HCT116 (cell line): ENCODE measurements around the gene FAT1. TPM values are rescaled to one million over a fixed set of nuclear protein-coding genes. Genes with fewer than 3 reads are reported as not detected.

ENCODE experiments used
- ATAC-seq: fragments of 200-7000 bp; cut with Tn5 transposase; 2 replicates; pipeline ENCODE4 v1.9.1; 2020; ENCODE audit warnings: mild to moderate bottlenecking, moderate library complexity
- BruUV-seq: library from RNA; stranded (reverse); fragments of 400-500 nt; replicated peaks from 2 replicates; lab custom pipeline; 2021; lab: Mats Ljungman, UMichigan
- CTCF ChIA-PET: fragments of 300-600 bp; sonication (Branson Sonifier 250); formaldehyde crosslinking; loops from one replicate; lab custom pipeline; 2021; ENCODE audit warnings: antibody characterized with exemption; lab: Charles Lee
- POLR2A ChIA-PET: fragments of 300-600, 350-600 bp; sonication (Branson Sonifier 250); formaldehyde crosslinking; loops from one replicate; lab custom pipeline; 2021; ENCODE audit warnings: antibody characterized with exemption; lab: Charles Lee
- RAD21 ChIA-PET, 2 experiments: fragments of 300-600 bp; sonication (Branson Sonifier 250); formaldehyde crosslinking; loops; one replicate each; lab custom pipeline; 2023; ENCODE audit warnings: low total read pairs in 2 of 2; ENCODE audit not compliant: uncharacterized antibody in 2 of 2, unreplicated experiment in 2 of 2, low non-redundant PET in 1 of 2; lab: Charles Lee
- DNase-seq: peaks from one replicate; pipeline ENCODE4 v3.0.0-alpha.2; 2010; ENCODE audit warnings: low read depth, low spot score
- H2AFZ ChIP-seq: fragments of 200-600 bp; shearing (Covaris generic), sonication (generic); 2 replicates; pipeline ENCODE4 v1.6.1; 2017; ENCODE audit warnings: low read depth, mixed run types, mixed read lengths, antibody characterized with exemption, low read length; ENCODE audit not compliant: poor library complexity, severe bottlenecking
- H3K27ac ChIP-seq: 2 replicates; pipeline ENCODE4 v1.5.1; 2012; ENCODE audit warnings: low read depth, low read length
- H3K27me3 ChIP-seq: fragments of 200-600 bp; sonication (generic); 2 replicates; pipeline ENCODE4 v1.6.1; 2016; ENCODE audit warnings: mixed run types, low read length, mixed read lengths; ENCODE audit not compliant: insufficient read depth
- H3K36me3 ChIP-seq, 2 experiments: fragments of 200-500 bp in 1 of 2; fragments of 200-600 bp in 1 of 2; sonication (Bioruptor generic) in 1 of 2; sonication (generic) in 1 of 2; 2 replicates each; pipeline versions ENCODE4 v1.5.1 to v1.6.1; 2014 to 2016; ENCODE audit warnings: low read length in 2 of 2, inconsistent platforms in 1 of 2, mixed read lengths in 1 of 2, mixed run types in 1 of 2; ENCODE audit not compliant: insufficient read depth in 2 of 2, control insufficient read depth in 1 of 2
- H3K4me1 ChIP-seq, 2 experiments: fragments of 200-600 bp in 1 of 2; sonication (generic) in 1 of 2; 2 replicates each; pipeline versions ENCODE4 v1.5.1 to v1.6.1; 2012 to 2017; ENCODE audit warnings: low read length in 2 of 2, inconsistent platforms in 1 of 2, mild to moderate bottlenecking in 1 of 2, mixed read lengths in 1 of 2, mixed run types in 1 of 2, moderate library complexity in 1 of 2; ENCODE audit not compliant: insufficient read depth in 2 of 2, control insufficient read depth in 1 of 2
- H3K4me2 ChIP-seq: fragments of 200-600 bp; sonication (generic); 2 replicates; pipeline ENCODE4 v1.6.1; 2017; ENCODE audit warnings: mixed run types, low read length, mixed read lengths
- H3K4me3 ChIP-seq, 2 experiments: fragments of 200-600 bp in 1 of 2; sonication (generic) in 1 of 2; replicated peaks in 1 of 2; 2 replicates each; pipeline ENCODE4 v1.5.1; 2011 to 2016; ENCODE audit warnings: low read length in 2 of 2, control low read depth in 1 of 2, low read depth in 1 of 2, mild to moderate bottlenecking in 1 of 2, mixed read lengths in 1 of 2, mixed run types in 1 of 2
- H3K79me2 ChIP-seq: fragments of 200-600 bp; sonication (generic); 2 replicates; pipeline ENCODE4 v1.6.1; 2017; ENCODE audit warnings: mild to moderate bottlenecking, mixed run types, low read length, moderate library complexity, mixed read lengths; ENCODE audit not compliant: insufficient read depth
- H3K9ac ChIP-seq: fragments of 200-600 bp; sonication (generic); 2 replicates; pipeline ENCODE4 v1.6.1; 2016; ENCODE audit warnings: low read length, mixed read lengths
- H3K9me2 ChIP-seq: fragments of 200-600 bp; sonication (generic), shearing (Covaris generic); 2 replicates; pipeline ENCODE4 v1.6.1; 2017; ENCODE audit warnings: mixed run types, mild to moderate bottlenecking, moderate library complexity; ENCODE audit not compliant: insufficient read depth
- H3K9me3 ChIP-seq, 2 experiments: fragments of 200-500 bp in 1 of 2; fragments of 200-600 bp in 1 of 2; sonication (Bioruptor generic) in 1 of 2; sonication (generic) in 1 of 2; 2 replicates each; pipeline ENCODE4 v1.6.1; 2014 to 2017; ENCODE audit warnings: low read length in 2 of 2, mixed read lengths in 2 of 2, inconsistent platforms in 1 of 2, low read depth in 1 of 2, mild to moderate bottlenecking in 1 of 2, mixed run types in 1 of 2, moderate library complexity in 1 of 2; ENCODE audit not compliant: control insufficient read depth in 1 of 2, insufficient read depth in 1 of 2
- H4K20me1 ChIP-seq: fragments of 200-600 bp; sonication (generic), shearing (Covaris generic); 2 replicates; pipeline ENCODE4 v1.6.1; 2017; ENCODE audit warnings: mixed run types, mild to moderate bottlenecking, moderate library complexity; ENCODE audit not compliant: insufficient read depth
- CBX3 ChIP-seq: IDR thresholded peaks from 2 replicates; pipeline ENCODE4 v1.6.1; 2012; ENCODE audit warnings: low read depth
- CEBPB ChIP-seq: IDR thresholded peaks from 2 replicates; pipeline ENCODE4 v1.6.1; 2012; ENCODE audit warnings: low read depth
- ELF1 ChIP-seq: IDR thresholded peaks from 2 replicates; pipeline ENCODE4 v1.6.1; 2012; ENCODE audit warnings: low read depth, borderline replicate concordance
- EZH2 ChIP-seq: fragments of 200-600 bp; sonication (generic); IDR thresholded peaks from 2 replicates; pipeline ENCODE4 v1.6.1; 2017; ENCODE audit warnings: antibody characterized with exemption, mixed run types
- EZH2phosphoT487 ChIP-seq: fragments of 200-600 bp; IDR thresholded peaks from 2 replicates; pipeline ENCODE4 v1.6.1; 2018; ENCODE audit warnings: antibody characterized with exemption, borderline replicate concordance
- JUND ChIP-seq: IDR thresholded peaks from 2 replicates; pipeline ENCODE4 v1.6.1; 2012
- POLR2A ChIP-seq: IDR thresholded peaks from 2 replicates; pipeline ENCODE4 v1.7.0; 2011; ENCODE audit warnings: borderline replicate concordance; ENCODE audit not compliant: insufficient read depth, insufficient read length; ENCODE audit errors: extremely low read depth
- POLR2AphosphoS5 ChIP-seq: IDR thresholded peaks from 2 replicates; pipeline ENCODE4 v1.6.1; 2011; ENCODE audit warnings: mild to moderate bottlenecking, low read depth, low read length, moderate library complexity
- RAD21 ChIP-seq: IDR thresholded peaks from 2 replicates; pipeline ENCODE4 v1.6.1; 2012; ENCODE audit warnings: low read depth, mild to moderate bottlenecking
- SIN3A ChIP-seq: IDR thresholded peaks from 2 replicates; pipeline ENCODE4 v1.6.1; 2012; ENCODE audit warnings: low read depth
- SP1 ChIP-seq: IDR thresholded peaks from 2 replicates; pipeline ENCODE4 v1.6.1; 2012; ENCODE audit warnings: low read depth
- SRF ChIP-seq: IDR thresholded peaks from 2 replicates; pipeline ENCODE4 v1.6.1; 2012; ENCODE audit warnings: low read depth
- YY1 ChIP-seq: IDR thresholded peaks from 2 replicates; pipeline ENCODE4 v1.6.1; 2011; ENCODE audit warnings: low read length, low read depth, moderate library complexity, mild to moderate bottlenecking; ENCODE audit not compliant: insufficient replicate concordance; ENCODE audit errors: extremely low read depth
- ZFX ChIP-seq: fragments of 450-650 bp; IDR thresholded peaks from 2 replicates; pipeline ENCODE4 v1.6.1; 2017
- ZNF274 ChIP-seq: fragments of 200-500 bp; sonication (Bioruptor generic); IDR thresholded peaks from 2 replicates; pipeline ENCODE4 v1.6.1; 2014; ENCODE audit warnings: mild to moderate bottlenecking, low read depth, low read length, inconsistent platforms
- intact Hi-C: fragments of 100-400 bp; cut with micrococcal nuclease; formaldehyde crosslinking; loops from 2 replicates; pipeline ENCODE4 v1.10.0; 2022
- total RNA-seq: library from RNA; stranded (reverse); gene quantifications from one replicate; pipeline ENCODE4 v1.2.1, GENCODE V29; 2021; ENCODE audit not compliant: unreplicated experiment
- TF ChIP-seq, protein P1 (sequence below), 3 experiments: fragments of 200-600 bp in 1 of 3; sonication (generic) in 1 of 3; IDR thresholded peaks in 2 of 3; conservative IDR thresholded peaks in 1 of 3; 2 replicates each; pipeline ENCODE4 v1.5.1; 2012 to 2017; ENCODE audit warnings: low read depth in 2 of 3, low read length in 2 of 3, antibody characterized with exemption in 1 of 3, borderline replicate concordance in 1 of 3, control low read depth in 1 of 3, mild to moderate bottlenecking in 1 of 3, mixed read lengths in 1 of 3, mixed run types in 1 of 3, moderate library complexity in 1 of 3; ENCODE audit not compliant: insufficient read depth in 1 of 3
- TF ChIP-seq, protein P2 (sequence below): IDR thresholded peaks from 2 replicates; pipeline ENCODE4 v1.6.1; 2012; ENCODE audit warnings: low read depth

FAT1 gene
- total RNA-seq, 1 experiment from 2014 or later, result 676 TPM

DNA sequence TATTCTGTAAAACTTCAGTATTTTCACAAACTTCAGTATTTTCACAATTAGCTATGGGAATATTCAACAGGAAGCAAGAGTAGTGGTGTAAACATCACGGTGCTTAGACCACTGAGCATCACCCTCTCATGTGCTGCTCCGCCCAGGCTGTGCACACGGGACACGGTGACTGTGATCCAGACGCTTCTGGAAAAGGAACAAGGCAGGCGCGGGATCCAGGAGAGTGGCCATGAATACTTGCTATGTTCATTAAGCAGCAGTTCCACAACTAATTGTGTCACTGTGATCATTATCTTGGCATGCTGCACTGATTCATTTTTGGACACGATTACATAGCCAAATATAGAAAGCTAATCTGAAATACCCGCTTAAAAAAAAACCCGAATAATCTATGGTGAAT, 19.6 kb upstream of the FAT1 start:
- Histone ChIP-seq H3K36me3 (no peaks in the 10 kb centered on the region), H3K4me2 (no peak overlapping the region), H3K4me3 (no peak overlapping the region), H3K9me2 (no peaks in the 10 kb centered on the region), H4K20me1 (no peaks in the 10 kb centered on the region), H3K4me1 (peaks cover 5 to 12% of the 10 kb centered on the region in 2 experiments; a peak in 3 of 4 replicates), H3K9me3 (no peaks in the 10 kb centered on the region), H3K27me3 (no peaks in the 10 kb centered on the region), H3K79me2 (no peaks in the 10 kb centered on the region), H3K9ac (no peak overlapping the region), H3K27ac (no peak overlapping the region), H2AFZ (no peak overlapping the region)
- CTCF ChIA-PET, result no interaction called here
- RAD21 ChIA-PET, result no interaction called here
- no peak for DNase-seq
- BruUV-seq, result no TSS peak
- ATAC-seq, result no peak
- POLR2A ChIA-PET, result no interaction called here
- TF ChIP-seq, protein P1, sequence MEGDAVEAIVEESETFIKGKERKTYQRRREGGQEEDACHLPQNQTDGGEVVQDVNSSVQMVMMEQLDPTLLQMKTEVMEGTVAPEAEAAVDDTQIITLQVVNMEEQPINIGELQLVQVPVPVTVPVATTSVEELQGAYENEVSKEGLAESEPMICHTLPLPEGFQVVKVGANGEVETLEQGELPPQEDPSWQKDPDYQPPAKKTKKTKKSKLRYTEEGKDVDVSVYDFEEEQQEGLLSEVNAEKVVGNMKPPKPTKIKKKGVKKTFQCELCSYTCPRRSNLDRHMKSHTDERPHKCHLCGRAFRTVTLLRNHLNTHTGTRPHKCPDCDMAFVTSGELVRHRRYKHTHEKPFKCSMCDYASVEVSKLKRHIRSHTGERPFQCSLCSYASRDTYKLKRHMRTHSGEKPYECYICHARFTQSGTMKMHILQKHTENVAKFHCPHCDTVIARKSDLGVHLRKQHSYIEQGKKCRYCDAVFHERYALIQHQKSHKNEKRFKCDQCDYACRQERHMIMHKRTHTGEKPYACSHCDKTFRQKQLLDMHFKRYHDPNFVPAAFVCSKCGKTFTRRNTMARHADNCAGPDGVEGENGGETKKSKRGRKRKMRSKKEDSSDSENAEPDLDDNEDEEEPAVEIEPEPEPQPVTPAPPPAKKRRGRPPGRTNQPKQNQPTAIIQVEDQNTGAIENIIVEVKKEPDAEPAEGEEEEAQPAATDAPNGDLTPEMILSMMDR (IDR thresholded peaks at IDR 0.05 in 2 of 3, conservative IDR thresholded peaks at IDR 0.05 in 1 of 3; ENCODE audit: borderline replicate concordance in 1 of 3, insufficient read depth in 1 of 3, low read depth in 2 of 3, low read length in 2 of 3), result no peak
- TF ChIP-seq SP1 (no peak), CEBPB (no peak), ELF1 (no peak), CBX3 (no peak), EZH2 (no peak), POLR2A (no peak), SRF (no peak), YY1 (no peak), ZNF274 (no peak), EZH2phosphoT487 (no peak), POLR2AphosphoS5 (no peak), ZFX (no peak), SIN3A (no peak), RAD21 (no peak), JUND (no peak)
- TF ChIP-seq, protein P2, sequence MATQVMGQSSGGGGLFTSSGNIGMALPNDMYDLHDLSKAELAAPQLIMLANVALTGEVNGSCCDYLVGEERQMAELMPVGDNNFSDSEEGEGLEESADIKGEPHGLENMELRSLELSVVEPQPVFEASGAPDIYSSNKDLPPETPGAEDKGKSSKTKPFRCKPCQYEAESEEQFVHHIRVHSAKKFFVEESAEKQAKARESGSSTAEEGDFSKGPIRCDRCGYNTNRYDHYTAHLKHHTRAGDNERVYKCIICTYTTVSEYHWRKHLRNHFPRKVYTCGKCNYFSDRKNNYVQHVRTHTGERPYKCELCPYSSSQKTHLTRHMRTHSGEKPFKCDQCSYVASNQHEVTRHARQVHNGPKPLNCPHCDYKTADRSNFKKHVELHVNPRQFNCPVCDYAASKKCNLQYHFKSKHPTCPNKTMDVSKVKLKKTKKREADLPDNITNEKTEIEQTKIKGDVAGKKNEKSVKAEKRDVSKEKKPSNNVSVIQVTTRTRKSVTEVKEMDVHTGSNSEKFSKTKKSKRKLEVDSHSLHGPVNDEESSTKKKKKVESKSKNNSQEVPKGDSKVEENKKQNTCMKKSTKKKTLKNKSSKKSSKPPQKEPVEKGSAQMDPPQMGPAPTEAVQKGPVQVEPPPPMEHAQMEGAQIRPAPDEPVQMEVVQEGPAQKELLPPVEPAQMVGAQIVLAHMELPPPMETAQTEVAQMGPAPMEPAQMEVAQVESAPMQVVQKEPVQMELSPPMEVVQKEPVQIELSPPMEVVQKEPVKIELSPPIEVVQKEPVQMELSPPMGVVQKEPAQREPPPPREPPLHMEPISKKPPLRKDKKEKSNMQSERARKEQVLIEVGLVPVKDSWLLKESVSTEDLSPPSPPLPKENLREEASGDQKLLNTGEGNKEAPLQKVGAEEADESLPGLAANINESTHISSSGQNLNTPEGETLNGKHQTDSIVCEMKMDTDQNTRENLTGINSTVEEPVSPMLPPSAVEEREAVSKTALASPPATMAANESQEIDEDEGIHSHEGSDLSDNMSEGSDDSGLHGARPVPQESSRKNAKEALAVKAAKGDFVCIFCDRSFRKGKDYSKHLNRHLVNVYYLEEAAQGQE, result no peak
- intact Hi-C loops, result no loop called here
